HL-60 (cell line): ENCODE results near the gene LTN1.

Experiments
- DNase-seq, 2 experiments: peaks; one replicate each; pipeline ENCODE4 v3.0.0-alpha.2; 2010 to 2020; ENCODE audit warnings: low read depth in 1 of 2, low spot score in 1 of 2
- H3K27ac ChIP-seq: fragments of 250-450 bp; sonication (Bioruptor Pico); replicated peaks from 2 replicates; pipeline ENCODE4 v1.5.1; 2020; ENCODE audit warnings: mild to moderate bottlenecking, moderate library complexity
- H3K27me3 ChIP-seq: fragments of 250-450 bp; sonication (Bioruptor Pico); 2 replicates; pipeline ENCODE4 v1.5.1; 2021; ENCODE audit warnings: mild to moderate bottlenecking, moderate library complexity; ENCODE audit not compliant: insufficient read depth, poor library complexity, severe bottlenecking
- H3K4me3 ChIP-seq: replicated peaks from 2 replicates; pipeline ENCODE4 v1.5.1; 2011; ENCODE audit warnings: mild to moderate bottlenecking, control low read depth, low read length; ENCODE audit not compliant: insufficient read depth
- GABPA ChIP-seq: IDR thresholded peaks from 2 replicates; pipeline ENCODE4 v1.6.1; 2012; ENCODE audit warnings: low read depth
- POLR2AphosphoS5 ChIP-seq: IDR thresholded peaks from 2 replicates; pipeline ENCODE4 v1.6.1; 2012; ENCODE audit warnings: low read depth
- SPI1 ChIP-seq: IDR thresholded peaks from 2 replicates; pipeline ENCODE4 v1.6.1; 2012; ENCODE audit warnings: low read depth, mild to moderate bottlenecking, borderline replicate concordance
- TF ChIP-seq, protein P1 (sequence below): IDR thresholded peaks from one replicate; pipeline ENCODE4 v1.5.1; 2011; ENCODE audit warnings: low read length, control low read depth, inconsistent platforms; ENCODE audit not compliant: insufficient read depth
- TF ChIP-seq, protein P2 (sequence below): IDR thresholded peaks from 2 replicates; pipeline ENCODE4 v1.6.1; 2012; ENCODE audit warnings: low read depth; ENCODE audit not compliant: insufficient replicate concordance

The LTN1 gene

DNA sequence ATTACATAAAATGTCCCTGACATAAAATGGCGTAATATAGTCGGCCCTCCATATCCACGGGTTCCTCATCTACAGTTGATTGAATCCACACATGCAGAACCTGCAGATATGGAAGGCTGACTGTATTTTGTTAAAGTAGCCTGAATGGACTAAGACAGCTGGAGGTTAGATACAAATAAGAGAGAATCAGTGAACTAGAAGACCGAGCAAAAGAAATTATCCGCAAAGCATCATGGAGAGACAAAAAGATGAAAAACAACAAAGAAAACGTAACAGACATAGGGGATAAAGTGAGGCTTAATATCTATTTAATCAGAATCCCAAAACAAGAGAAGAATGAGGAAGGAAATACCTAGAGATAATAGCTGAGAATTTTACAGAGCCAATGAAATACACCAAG, 20.3 kb downstream of the LTN1 start:
- no peak overlapping the region for H3K27ac ChIP-seq
- H3K27me3 ChIP-seq = no peaks in the 10 kb centered on the region
- H3K4me3 ChIP-seq = no peak overlapping the region
- no peak for TF ChIP-seq GABPA
- TF ChIP-seq SPI1 = no peak
- TF ChIP-seq, protein P1, sequence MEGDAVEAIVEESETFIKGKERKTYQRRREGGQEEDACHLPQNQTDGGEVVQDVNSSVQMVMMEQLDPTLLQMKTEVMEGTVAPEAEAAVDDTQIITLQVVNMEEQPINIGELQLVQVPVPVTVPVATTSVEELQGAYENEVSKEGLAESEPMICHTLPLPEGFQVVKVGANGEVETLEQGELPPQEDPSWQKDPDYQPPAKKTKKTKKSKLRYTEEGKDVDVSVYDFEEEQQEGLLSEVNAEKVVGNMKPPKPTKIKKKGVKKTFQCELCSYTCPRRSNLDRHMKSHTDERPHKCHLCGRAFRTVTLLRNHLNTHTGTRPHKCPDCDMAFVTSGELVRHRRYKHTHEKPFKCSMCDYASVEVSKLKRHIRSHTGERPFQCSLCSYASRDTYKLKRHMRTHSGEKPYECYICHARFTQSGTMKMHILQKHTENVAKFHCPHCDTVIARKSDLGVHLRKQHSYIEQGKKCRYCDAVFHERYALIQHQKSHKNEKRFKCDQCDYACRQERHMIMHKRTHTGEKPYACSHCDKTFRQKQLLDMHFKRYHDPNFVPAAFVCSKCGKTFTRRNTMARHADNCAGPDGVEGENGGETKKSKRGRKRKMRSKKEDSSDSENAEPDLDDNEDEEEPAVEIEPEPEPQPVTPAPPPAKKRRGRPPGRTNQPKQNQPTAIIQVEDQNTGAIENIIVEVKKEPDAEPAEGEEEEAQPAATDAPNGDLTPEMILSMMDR = no peak
- TF ChIP-seq, protein P2, sequence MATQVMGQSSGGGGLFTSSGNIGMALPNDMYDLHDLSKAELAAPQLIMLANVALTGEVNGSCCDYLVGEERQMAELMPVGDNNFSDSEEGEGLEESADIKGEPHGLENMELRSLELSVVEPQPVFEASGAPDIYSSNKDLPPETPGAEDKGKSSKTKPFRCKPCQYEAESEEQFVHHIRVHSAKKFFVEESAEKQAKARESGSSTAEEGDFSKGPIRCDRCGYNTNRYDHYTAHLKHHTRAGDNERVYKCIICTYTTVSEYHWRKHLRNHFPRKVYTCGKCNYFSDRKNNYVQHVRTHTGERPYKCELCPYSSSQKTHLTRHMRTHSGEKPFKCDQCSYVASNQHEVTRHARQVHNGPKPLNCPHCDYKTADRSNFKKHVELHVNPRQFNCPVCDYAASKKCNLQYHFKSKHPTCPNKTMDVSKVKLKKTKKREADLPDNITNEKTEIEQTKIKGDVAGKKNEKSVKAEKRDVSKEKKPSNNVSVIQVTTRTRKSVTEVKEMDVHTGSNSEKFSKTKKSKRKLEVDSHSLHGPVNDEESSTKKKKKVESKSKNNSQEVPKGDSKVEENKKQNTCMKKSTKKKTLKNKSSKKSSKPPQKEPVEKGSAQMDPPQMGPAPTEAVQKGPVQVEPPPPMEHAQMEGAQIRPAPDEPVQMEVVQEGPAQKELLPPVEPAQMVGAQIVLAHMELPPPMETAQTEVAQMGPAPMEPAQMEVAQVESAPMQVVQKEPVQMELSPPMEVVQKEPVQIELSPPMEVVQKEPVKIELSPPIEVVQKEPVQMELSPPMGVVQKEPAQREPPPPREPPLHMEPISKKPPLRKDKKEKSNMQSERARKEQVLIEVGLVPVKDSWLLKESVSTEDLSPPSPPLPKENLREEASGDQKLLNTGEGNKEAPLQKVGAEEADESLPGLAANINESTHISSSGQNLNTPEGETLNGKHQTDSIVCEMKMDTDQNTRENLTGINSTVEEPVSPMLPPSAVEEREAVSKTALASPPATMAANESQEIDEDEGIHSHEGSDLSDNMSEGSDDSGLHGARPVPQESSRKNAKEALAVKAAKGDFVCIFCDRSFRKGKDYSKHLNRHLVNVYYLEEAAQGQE = no peak
- no peak for TF ChIP-seq POLR2AphosphoS5
- DNase-seq = no peak

DNA sequence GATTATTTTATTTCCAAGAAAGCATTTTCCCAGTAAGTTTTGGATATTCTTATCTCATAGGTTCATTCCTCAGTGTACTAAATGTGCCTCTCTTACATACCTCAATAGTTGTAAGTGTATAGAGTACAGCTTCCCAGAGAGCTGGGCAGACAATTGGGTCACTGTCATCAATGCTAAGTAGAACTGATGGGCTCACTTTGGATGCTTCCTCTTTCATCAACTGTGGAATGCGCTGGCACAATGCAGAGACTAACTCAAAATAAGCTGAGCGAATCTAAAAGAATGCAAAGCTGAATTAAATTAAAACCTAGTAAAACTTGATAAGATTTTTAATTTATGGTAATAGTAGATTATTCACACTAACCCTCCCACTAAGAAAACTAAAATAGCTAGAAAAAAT, 21.5 kb downstream of the LTN1 start:
- H3K27me3 ChIP-seq = no peaks in the 10 kb centered on the region
- H3K4me3 ChIP-seq = no peak overlapping the region
- H3K27ac ChIP-seq = no peak overlapping the region
- TF ChIP-seq, protein P2 = no peak
- TF ChIP-seq, protein P1 = no peak
- TF ChIP-seq POLR2AphosphoS5 (no peak), GABPA (no peak), SPI1 (no peak)
- DNase-seq = no peak

DNA sequence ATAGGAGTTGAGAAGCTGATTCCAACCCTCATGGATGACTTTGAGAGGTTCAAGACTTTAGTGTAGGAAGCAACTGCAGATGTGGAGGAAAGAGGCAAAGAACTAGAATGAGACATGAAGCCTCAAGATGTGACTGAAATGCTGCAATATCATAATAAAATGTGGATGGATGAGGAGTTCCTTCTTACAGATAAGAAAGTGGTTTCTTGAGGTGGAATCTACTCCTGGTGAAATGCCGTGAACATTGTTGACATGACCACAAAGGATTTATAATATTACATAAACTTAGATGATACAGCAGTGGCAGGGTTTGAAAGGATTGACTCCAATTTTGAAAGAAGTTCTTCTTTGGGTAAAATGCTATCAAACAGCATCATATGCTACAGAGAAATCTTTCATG, 28.8 kb downstream of the LTN1 start:
- no peak overlapping the region for H3K27ac ChIP-seq
- no peak overlapping the region for H3K4me3 ChIP-seq
- no peak for DNase-seq
- no peaks in the 10 kb centered on the region for H3K27me3 ChIP-seq
- TF ChIP-seq SPI1 (no peak), GABPA (no peak), POLR2AphosphoS5 (no peak)
- TF ChIP-seq, protein P2 = no peak
- TF ChIP-seq, protein P1 = no peak
